ENCODE results near the gene E4F1.

Gene E4F1

GRCh38 chr16:2208772-2209171 is 14.6 kb upstream of the E4F1 start:
- no peak for DNase-seq

- DNase-seq = no peak
Measured at GRCh38 chr16:2209258-2210008, 14.0 kb upstream of the E4F1 start.

- DNase-seq = no peak
Measured at GRCh38 chr16:2210009-2210332, 13.4 kb upstream of the E4F1 start.

- DNase-seq = no peak
Measured at GRCh38 chr16:2210386-2211365, 12.7 kb upstream of the E4F1 start, which contains the start of gene BRICD5. Gene BRICD5 (minus strand): TSS chr16:2210863. CDS start chr16:2210833, 30 bp downstream.

GRCh38 chr16:2211923-2212347 is 11.5 kb upstream of the E4F1 start:
- DNase-seq = no peak

GRCh38 chr16:2212362-2213324 is 10.7 kb upstream of the E4F1 start:
- peak; percentile 28 for DNase-seq

- peak; percentile 64 for DNase-seq
Measured at GRCh38 chr16:2213817-2214718, 9.3 kb upstream of the E4F1 start.

- DNase-seq = no peak
Measured at GRCh38 chr16:2214719-2214968, 8.7 kb upstream of the E4F1 start, which contains the start of gene PGP. Gene PGP (minus strand): TSS chr16:2214840. CDS start chr16:2214777, 63 bp downstream.

GRCh38 chr16:2216330-2216729 is 7.1 kb upstream of the E4F1 start:
- DNase-seq = no peak

GRCh38 chr16:2223942-2224486 is 623 bp downstream of the E4F1 start:
- DNase-seq = peak; percentile 73

- DNase-seq = no peak
Measured at GRCh38 chr16:2226245-2226793, 2.9 kb downstream of the E4F1 start.

- DNase-seq = no peak
Measured at GRCh38 chr16:2226918-2227317, 3.5 kb downstream of the E4F1 start.

GRCh38 chr16:2228161-2228824 is 4.9 kb downstream of the E4F1 start:
- no peak for DNase-seq

- DNase-seq = no peak
Measured at GRCh38 chr16:2229091-2229490, 5.7 kb downstream of the E4F1 start.

- DNase-seq = no peak
Measured at GRCh38 chr16:2229632-2230250, 6.3 kb downstream of the E4F1 start.

- DNase-seq = no peak
Measured at GRCh38 chr16:2230376-2230775, 7.0 kb downstream of the E4F1 start.

- DNase-seq = no peak
Measured at GRCh38 chr16:2231016-2231931, 7.9 kb downstream of the E4F1 start.

GRCh38 chr16:2232094-2232990 is 9.0 kb downstream of the E4F1 start:
- DNase-seq = no peak

Data from NCI-H69 (cell line).